A172 (cell line): ENCODE data around the gene MPZ. TPM values are rescaled to one million over a fixed set of nuclear protein-coding genes. Genes with fewer than 3 reads are reported as not detected.
"Not testable (repeated sequence)": the region's sequence is repeated elsewhere in the genome, so short reads cannot be mapped to it uniquely, and the experiment has no call there.

Experiments used
- DNase-seq: peaks from one replicate; pipeline ENCODE4 v3.0.0-alpha.2; 2015; ENCODE audit warnings: low spot score
- total RNA-seq: library from RNA; depleted of rRNA; stranded (reverse); fragments of >200 nt; shearing (Covaris generic); gene quantifications from 2 replicates; pipeline ENCODE4 v1.2.3, GENCODE V29; 2014; rRNA removed

MPZ gene
- total RNA-seq, 1 experiment from 2014 or later, result 0.21 TPM

DNA sequence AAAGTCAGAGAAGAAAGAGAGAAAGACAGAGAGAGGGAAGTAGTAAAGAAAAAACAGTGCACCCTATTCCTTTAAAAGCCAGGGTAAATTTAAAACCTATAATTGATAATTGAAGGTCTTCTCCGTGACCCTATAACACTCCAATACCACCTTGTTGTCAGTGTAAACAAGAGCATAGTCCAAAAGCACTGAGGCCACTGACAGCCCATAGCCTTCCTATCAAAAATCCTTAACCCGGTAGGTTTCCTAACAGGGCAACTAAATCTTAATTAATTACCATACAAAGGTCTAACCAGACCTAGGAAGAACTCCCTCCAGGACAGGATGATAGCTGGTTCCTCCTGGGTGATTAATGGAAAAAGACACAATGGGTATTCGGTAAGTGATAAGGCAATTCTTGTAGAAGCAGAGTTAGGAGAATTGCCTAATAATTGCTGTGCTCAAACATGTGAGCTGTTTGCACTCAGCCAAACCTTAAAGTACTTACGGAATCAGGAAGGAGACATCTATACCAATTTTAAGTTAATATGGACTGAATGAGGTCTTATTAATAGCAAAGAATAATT lies 53.7 kb downstream of the MPZ start:
- not testable (repeated sequence) for DNase-seq

GRCh38 chr1:161255302-161255701 lies 54.5 kb downstream of the MPZ start:
- not testable (repeated sequence) for DNase-seq

Other genes starting within 250 kb of the MPZ start
- gene ARHGAP30, start 240.1 kb downstream of the MPZ start, total RNA-seq, result 0.07 and 0.38 TPM in 2 replicates
- 1.6 and 2.2 TPM in 2 replicates for gene NECTIN4, start 220.4 kb downstream of the MPZ start, total RNA-seq
- 3.8 and 4.0 TPM in 2 replicates for gene KLHDC9, start 211.6 kb downstream of the MPZ start, total RNA-seq
- gene PFDN2, start 191.9 kb downstream of the MPZ start, total RNA-seq, result 197 and 218 TPM in 2 replicates
- gene NIT1, start 191.9 kb downstream of the MPZ start, total RNA-seq, result 26.8 and 27.8 TPM in 2 replicates
- gene DEDD, start 177.3 kb downstream of the MPZ start, total RNA-seq, result 37.8 and 40.1 TPM in 2 replicates
- 95.7 and 128 TPM in 2 replicates for gene UFC1, start 156.0 kb downstream of the MPZ start, total RNA-seq
- 5.2 and 5.7 TPM in 2 replicates for gene USP21, start 150.5 kb downstream of the MPZ start, total RNA-seq
- 37.1 and 39.9 TPM in 2 replicates for gene PPOX, start 143.5 kb downstream of the MPZ start, total RNA-seq
- 59.5 and 61.1 TPM in 2 replicates for gene B4GALT3, start 132.5 kb downstream of the MPZ start, total RNA-seq
- not detected in 2 replicates for gene ADAMTS4, start 110.9 kb downstream of the MPZ start, total RNA-seq
- gene NDUFS2, start 107.6 kb downstream of the MPZ start, total RNA-seq, result 179 and 197 TPM in 2 replicates
- not detected in 2 replicates for gene FCER1G, start 94.7 kb downstream of the MPZ start, total RNA-seq
- not detected in 2 replicates for gene APOA2, start 86.3 kb downstream of the MPZ start, total RNA-seq
- gene TOMM40L, start 83.9 kb downstream of the MPZ start, total RNA-seq, result 16.1 and 16.8 TPM in 2 replicates
- gene NR1I3, start 71.8 kb downstream of the MPZ start, total RNA-seq, result 0.50 TPM in 1 of 2 replicates, not detected in the other
- not detected in 2 replicates for gene PCP4L1, start 51.2 kb downstream of the MPZ start, total RNA-seq
- gene SDHC, start 4.4 kb upstream of the MPZ start, total RNA-seq, result 32.8 and 48.8 TPM in 2 replicates
- not detected in 2 replicates for gene CFAP126, start 57.9 kb upstream of the MPZ start, total RNA-seq
- 0.40 and 0.98 TPM in 2 replicates for gene FCGR2A, start 195.5 kb upstream of the MPZ start, total RNA-seq
- 1.2 and 1.7 TPM in 2 replicates for gene HSPA6, start 214.6 kb upstream of the MPZ start, total RNA-seq
- gene FCGR3A, start 239.8 kb upstream of the MPZ start, total RNA-seq, result not detected in 2 replicates